ENCODE data around the gene ECE1.

Gene ECE1

GRCh38 chr1:21313886-21314721 lies 23.8 kb upstream of the ECE1 start:
- Histone ChIP-seq H3K27me3 (ENCODE audit: control insufficient read depth in 1 of 2, insufficient read depth in 2 of 2, low read length in 2 of 2) (no peaks in the 10 kb centered on the region), H3K9me3 (ENCODE audit: low read length) (no peaks in the 10 kb centered on the region), H3K4me3 (ENCODE audit: low read depth in 1 of 2, low read length in 2 of 2) (peak overlapping the region in 1 of 2 donors; percentile 11), H3K4me1 (ENCODE audit: insufficient read depth, low read length) (peaks cover 83% of the 10 kb centered on the region), H3K9ac (ENCODE audit: low read length) (no peak overlapping the region), H3K27ac (ENCODE audit: low read depth, low read length) (peak overlapping the region; percentile 27), H3K36me3 (ENCODE audit: insufficient read depth, low read length) (no peaks in the 10 kb centered on the region)

GRCh38 chr1:21313203-21313885 lies 23.1 kb upstream of the ECE1 start:
- peak overlapping the region; percentile 27 for H3K27ac ChIP-seq (ENCODE audit: low read depth, low read length)
- peak overlapping the region in 1 of 2 donors; percentile 11 for H3K4me3 ChIP-seq (ENCODE audit: low read depth in 1 of 2, low read length in 2 of 2)
- no peak overlapping the region for H3K9ac ChIP-seq (ENCODE audit: low read length)
- no peaks in the 10 kb centered on the region for H3K36me3 ChIP-seq (ENCODE audit: insufficient read depth, low read length)
- no peaks in the 10 kb centered on the region for H3K9me3 ChIP-seq (ENCODE audit: low read length)
- H3K4me1 ChIP-seq (ENCODE audit: insufficient read depth, low read length): peaks cover 83% of the 10 kb centered on the region
- no peaks in the 10 kb centered on the region for H3K27me3 ChIP-seq (ENCODE audit: control insufficient read depth in 1 of 2, insufficient read depth in 2 of 2, low read length in 2 of 2)

- no peak overlapping the region for H3K27ac ChIP-seq (ENCODE audit: low read depth, low read length)
These were observed 22.2 kb upstream of the ECE1 start for GRCh38 chr1:21312407-21312992.

GRCh38 chr1:21311016-21311415 lies 20.8 kb upstream of the ECE1 start:
- H3K4me3 ChIP-seq (ENCODE audit: low read depth in 1 of 2, low read length in 2 of 2): no peak overlapping the region
- peak overlapping the region; percentile 44 for H3K27ac ChIP-seq (ENCODE audit: low read depth, low read length)
- no peaks in the 10 kb centered on the region for H3K27me3 ChIP-seq (ENCODE audit: control insufficient read depth in 1 of 2, insufficient read depth in 2 of 2, low read length in 2 of 2)
- no peaks in the 10 kb centered on the region for H3K36me3 ChIP-seq (ENCODE audit: insufficient read depth, low read length)
- peaks cover 83% of the 10 kb centered on the region for H3K4me1 ChIP-seq (ENCODE audit: insufficient read depth, low read length)
- no peak overlapping the region for H3K9ac ChIP-seq (ENCODE audit: low read length)
- H3K9me3 ChIP-seq (ENCODE audit: low read length): no peaks in the 10 kb centered on the region

More at GRCh38 chr1:21312407-21312992, 22.2 kb upstream of the ECE1 start:
- Histone ChIP-seq H3K4me3 (ENCODE audit: low read depth in 1 of 2, low read length in 2 of 2) (no peak overlapping the region), H3K27me3 (ENCODE audit: control insufficient read depth in 1 of 2, insufficient read depth in 2 of 2, low read length in 2 of 2) (no peaks in the 10 kb centered on the region), H3K4me1 (ENCODE audit: insufficient read depth, low read length) (peaks cover 83% of the 10 kb centered on the region), H3K36me3 (ENCODE audit: insufficient read depth, low read length) (no peaks in the 10 kb centered on the region), H3K9me3 (ENCODE audit: low read length) (no peaks in the 10 kb centered on the region), H3K9ac (ENCODE audit: low read length) (no peak overlapping the region)

- H3K9me3 ChIP-seq (ENCODE audit: low read length): no peaks in the 10 kb centered on the region
- no peak overlapping the region for H3K9ac ChIP-seq (ENCODE audit: low read length)
- peak overlapping the region in 1 of 2 donors; percentile 37 for H3K4me3 ChIP-seq (ENCODE audit: low read depth in 1 of 2, low read length in 2 of 2)
- H3K27ac ChIP-seq (ENCODE audit: low read depth, low read length): peak overlapping the region; percentile 87
- H3K4me1 ChIP-seq (ENCODE audit: insufficient read depth, low read length): peaks cover 84% of the 10 kb centered on the region
- H3K36me3 ChIP-seq (ENCODE audit: insufficient read depth, low read length): no peaks in the 10 kb centered on the region
- no peaks in the 10 kb centered on the region for H3K27me3 ChIP-seq (ENCODE audit: control insufficient read depth in 1 of 2, insufficient read depth in 2 of 2, low read length in 2 of 2)
These were observed 18.8 kb upstream of the ECE1 start for GRCh38 chr1:21308847-21309652.

GRCh38 chr1:21308330-21308729 lies 18.1 kb upstream of the ECE1 start:
- Histone ChIP-seq H3K36me3 (ENCODE audit: insufficient read depth, low read length) (no peaks in the 10 kb centered on the region), H3K27me3 (ENCODE audit: control insufficient read depth in 1 of 2, insufficient read depth in 2 of 2, low read length in 2 of 2) (no peaks in the 10 kb centered on the region), H3K27ac (ENCODE audit: low read depth, low read length) (peak overlapping the region; percentile 79), H3K4me1 (ENCODE audit: insufficient read depth, low read length) (peaks cover 81% of the 10 kb centered on the region), H3K4me3 (ENCODE audit: low read depth in 1 of 2, low read length in 2 of 2) (peak overlapping the region in 1 of 2 donors; percentile 37), H3K9me3 (ENCODE audit: low read length) (no peaks in the 10 kb centered on the region), H3K9ac (ENCODE audit: low read length) (peak overlapping the region; percentile 54)

- H3K27ac ChIP-seq (ENCODE audit: low read depth, low read length): peak overlapping the region; percentile 79
- peaks cover 81% of the 10 kb centered on the region for H3K4me1 ChIP-seq (ENCODE audit: insufficient read depth, low read length)
These were observed 17.5 kb upstream of the ECE1 start for GRCh38 chr1:21307663-21308305.

GRCh38 chr1:21307210-21307609 lies 16.9 kb upstream of the ECE1 start:
- Histone ChIP-seq H3K4me1 (ENCODE audit: insufficient read depth, low read length) (peaks cover 83% of the 10 kb centered on the region), H3K9ac (ENCODE audit: low read length) (no peak overlapping the region), H3K9me3 (ENCODE audit: low read length) (no peaks in the 10 kb centered on the region), H3K36me3 (ENCODE audit: insufficient read depth, low read length) (no peaks in the 10 kb centered on the region), H3K27me3 (ENCODE audit: control insufficient read depth in 1 of 2, insufficient read depth in 2 of 2, low read length in 2 of 2) (no peaks in the 10 kb centered on the region), H3K27ac (ENCODE audit: low read depth, low read length) (peak overlapping the region; percentile 79), H3K4me3 (ENCODE audit: low read depth in 1 of 2, low read length in 2 of 2) (no peak overlapping the region)

More at GRCh38 chr1:21307663-21308305, 17.5 kb upstream of the ECE1 start:
- H3K9ac ChIP-seq (ENCODE audit: low read length): peak overlapping the region; percentile 54
- no peaks in the 10 kb centered on the region for H3K27me3 ChIP-seq (ENCODE audit: control insufficient read depth in 1 of 2, insufficient read depth in 2 of 2, low read length in 2 of 2)
- H3K36me3 ChIP-seq (ENCODE audit: insufficient read depth, low read length): no peaks in the 10 kb centered on the region
- no peaks in the 10 kb centered on the region for H3K9me3 ChIP-seq (ENCODE audit: low read length)
- H3K4me3 ChIP-seq (ENCODE audit: low read depth in 1 of 2, low read length in 2 of 2): peak overlapping the region in 1 of 2 donors; percentile 37

- Histone ChIP-seq H3K36me3 (ENCODE audit: insufficient read depth, low read length) (no peaks in the 10 kb centered on the region), H3K9me3 (ENCODE audit: low read length) (no peaks in the 10 kb centered on the region), H3K4me3 (ENCODE audit: low read depth in 1 of 2, low read length in 2 of 2) (no peak overlapping the region), H3K27me3 (ENCODE audit: control insufficient read depth in 1 of 2, insufficient read depth in 2 of 2, low read length in 2 of 2) (no peaks in the 10 kb centered on the region), H3K9ac (ENCODE audit: low read length) (no peak overlapping the region), H3K27ac (ENCODE audit: low read depth, low read length) (peak overlapping the region; percentile 16), H3K4me1 (ENCODE audit: insufficient read depth, low read length) (peaks cover 86% of the 10 kb centered on the region)
These were observed 15.6 kb upstream of the ECE1 start for GRCh38 chr1:21305900-21306189.

- H3K4me1 ChIP-seq (ENCODE audit: insufficient read depth, low read length): peaks cover 81% of the 10 kb centered on the region
These were observed 15.1 kb upstream of the ECE1 start for GRCh38 chr1:21305155-21305899.

More at GRCh38 chr1:21305155-21305899, 15.1 kb upstream of the ECE1 start:
- Histone ChIP-seq H3K36me3 (ENCODE audit: insufficient read depth, low read length) (no peaks in the 10 kb centered on the region), H3K4me3 (ENCODE audit: low read depth in 1 of 2, low read length in 2 of 2) (no peak overlapping the region), H3K9ac (ENCODE audit: low read length) (no peak overlapping the region), H3K27me3 (ENCODE audit: control insufficient read depth in 1 of 2, insufficient read depth in 2 of 2, low read length in 2 of 2) (no peaks in the 10 kb centered on the region), H3K9me3 (ENCODE audit: low read length) (no peaks in the 10 kb centered on the region), H3K27ac (ENCODE audit: low read depth, low read length) (peak overlapping the region; percentile 16)

Data from muscle layer of colon (tissue), 2 donors.